CD4-positive, alpha-beta T cell treated with Interleukin-1 beta for 1 hour (primary cell): ENCODE measurements around the gene CA10.

Source experiments
- DNase-seq, 2 donors: peaks; one replicate each; pipeline ENCODE4 v3.0.0-alpha.2; 2020 to 2022

The CA10 gene

GRCh38 chr17:51813140-51813783 is 345.3 kb downstream of the CA10 start:
- DNase-seq: no peak

GRCh38 chr17:51807460-51807859 is 351.1 kb downstream of the CA10 start:
- no peak for DNase-seq

GRCh38 chr17:51805765-51806164 is 352.7 kb downstream of the CA10 start:
- no peak for DNase-seq

GRCh38 chr17:51805185-51805584 is 353.3 kb downstream of the CA10 start:
- no peak for DNase-seq

DNA sequence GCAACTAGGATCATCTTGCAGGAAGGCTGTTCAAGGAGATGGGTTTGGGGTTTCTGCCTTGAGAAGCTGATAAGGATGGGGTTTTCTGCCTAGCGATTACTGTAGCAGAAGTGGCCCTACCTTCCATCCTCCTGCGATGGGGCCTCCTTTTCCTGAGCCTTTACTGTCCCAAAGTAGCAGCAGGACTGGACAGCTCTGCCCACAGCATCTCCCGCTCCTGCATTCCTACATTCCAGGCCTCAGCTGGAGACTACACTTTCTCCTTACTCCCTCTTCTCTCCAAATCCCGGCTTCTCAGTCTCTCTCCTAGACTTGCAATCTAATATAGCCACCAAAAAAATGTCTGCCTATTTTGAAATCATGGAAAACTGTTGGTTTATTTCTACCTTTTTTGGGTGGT is 355.4 kb downstream of the CA10 start:
- no peak for DNase-seq

DNA sequence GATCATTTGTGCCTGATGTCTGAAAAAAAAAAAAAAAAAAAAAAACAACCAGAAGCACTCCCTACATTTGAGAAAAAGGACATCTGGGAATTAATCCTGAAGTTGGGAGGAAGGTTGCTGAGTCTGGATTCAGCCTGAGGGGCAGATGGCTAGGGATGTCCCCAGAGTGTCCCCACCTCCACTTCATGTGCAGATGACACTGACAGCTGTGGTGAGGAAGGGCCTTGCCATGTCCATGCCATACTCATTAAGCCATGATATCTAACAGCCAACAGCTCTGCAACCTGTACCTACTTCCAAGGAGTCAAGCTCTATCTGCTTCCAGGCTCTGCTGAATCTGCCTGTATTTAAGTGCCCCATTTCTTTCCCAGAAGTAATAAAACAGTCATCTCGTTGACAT is 356.0 kb downstream of the CA10 start:
- DNase-seq: no peak

DNA sequence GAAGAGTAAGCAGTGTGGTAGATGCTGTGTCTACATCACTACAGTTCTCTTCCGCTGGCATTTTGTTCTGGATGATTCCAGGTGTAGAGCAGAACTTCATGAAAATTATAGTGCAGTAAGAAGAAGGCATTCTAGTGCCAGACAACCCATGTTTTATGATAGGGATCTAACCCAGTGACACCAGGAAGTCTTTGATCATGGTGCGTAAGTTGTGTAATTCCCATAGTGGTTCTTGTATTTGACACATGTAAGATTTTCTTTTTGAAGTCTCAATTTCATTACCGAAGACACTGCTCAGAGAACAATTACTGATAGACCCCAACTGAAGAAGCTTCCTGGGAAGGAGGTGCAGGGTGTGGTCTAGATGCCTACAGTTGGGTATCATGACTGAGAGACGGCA is 356.9 kb downstream of the CA10 start:
- no peak for DNase-seq

DNA sequence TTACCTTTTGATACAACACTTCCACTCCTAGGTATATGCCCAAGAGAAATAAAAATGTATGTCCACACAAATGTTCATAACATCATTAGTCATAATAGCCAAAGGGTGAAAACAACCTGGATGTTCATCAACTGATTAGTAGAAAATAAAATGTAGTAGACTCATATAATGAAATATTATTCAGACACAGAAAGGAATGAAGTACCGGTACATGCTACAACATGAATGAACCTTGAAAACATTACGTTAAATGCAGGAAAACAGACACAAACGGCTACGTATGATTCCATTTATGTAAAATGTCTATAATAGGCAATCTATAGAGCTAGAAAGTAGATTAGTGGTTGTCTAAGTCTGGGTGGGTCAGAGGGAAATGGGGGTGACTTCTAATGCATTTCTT is 358.5 kb downstream of the CA10 start:
- no peak for DNase-seq

DNA sequence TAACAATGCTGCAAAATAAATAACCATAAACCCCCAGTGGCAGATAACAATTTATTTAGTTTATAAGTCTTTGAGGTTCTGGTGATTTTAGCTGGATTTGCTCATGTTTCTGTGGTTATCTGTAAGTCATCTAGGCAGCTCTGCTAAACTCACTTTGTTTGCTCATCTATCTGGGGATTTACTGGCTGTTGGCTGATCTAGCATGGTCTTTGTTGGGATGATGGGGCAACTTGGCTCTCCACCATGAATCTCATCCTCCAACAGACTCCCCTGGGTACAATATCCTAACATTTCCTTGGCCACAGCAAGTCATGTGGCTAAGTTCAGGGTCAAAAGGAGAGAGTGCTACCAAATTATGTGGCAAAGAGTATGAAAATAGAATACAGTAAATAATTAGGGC is 359.3 kb downstream of the CA10 start:
- DNase-seq: no peak

DNA sequence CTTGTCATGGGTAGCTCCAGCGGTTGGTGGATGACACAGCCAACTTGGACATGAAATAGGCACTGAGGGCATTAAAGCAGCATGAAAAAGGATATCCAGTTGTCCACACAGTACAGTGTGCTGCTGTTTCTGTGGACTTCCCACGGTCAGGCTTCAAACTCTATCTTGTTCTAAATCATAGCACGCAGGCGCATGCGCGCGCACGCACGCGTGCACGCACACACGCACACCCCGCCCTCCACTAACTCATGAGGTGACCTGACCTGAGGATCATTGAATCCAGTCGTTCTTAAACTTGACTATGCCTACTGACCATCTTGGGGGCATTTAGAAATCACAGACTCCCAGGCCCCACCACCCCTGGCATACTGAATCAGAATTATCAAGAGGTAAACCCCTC is 361.4 kb downstream of the CA10 start:
- DNase-seq: no peak

DNA sequence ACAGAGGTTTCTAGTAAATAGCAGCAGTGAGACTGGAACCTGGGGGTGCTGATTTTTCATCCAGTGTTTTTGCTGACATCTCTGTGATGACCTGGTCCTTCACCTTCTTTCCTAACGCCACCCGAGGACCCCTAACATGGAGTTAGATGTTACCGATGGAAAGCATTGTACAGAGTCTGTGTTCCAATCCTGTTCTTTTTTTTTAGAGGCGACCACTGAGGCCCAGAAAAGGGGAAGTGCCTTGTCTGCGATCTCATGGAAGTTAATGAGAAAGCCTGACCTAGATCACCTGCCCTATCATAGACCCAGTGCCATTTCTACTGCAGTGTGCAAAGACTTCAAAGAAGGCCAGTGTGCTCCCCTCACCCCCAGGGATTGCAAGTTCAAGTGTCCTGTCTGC is 362.5 kb downstream of the CA10 start:
- no peak for DNase-seq

DNA sequence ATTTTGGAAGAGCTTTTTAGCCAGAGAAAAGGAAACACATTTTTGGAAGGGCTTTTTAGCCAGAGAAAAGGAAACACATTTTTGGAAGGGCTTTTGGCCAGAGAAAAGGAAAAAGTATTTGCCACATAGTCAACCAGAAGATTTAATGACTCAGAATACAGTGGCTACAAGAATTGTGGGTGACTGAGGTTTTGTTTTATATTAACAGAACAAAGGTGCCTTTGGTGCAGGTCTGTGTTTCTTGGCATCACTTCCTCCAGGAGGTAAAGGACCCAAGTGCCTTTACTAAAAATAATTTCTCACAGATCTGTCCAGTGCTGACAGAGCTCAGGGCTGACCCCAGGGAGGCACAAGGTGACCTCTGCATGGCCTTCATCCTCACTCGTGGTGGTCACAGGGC is 363.1 kb downstream of the CA10 start:
- DNase-seq: no peak

- DNase-seq: no peak
Measured at GRCh38 chr17:51794466-51794865, 364.0 kb downstream of the CA10 start.

DNA sequence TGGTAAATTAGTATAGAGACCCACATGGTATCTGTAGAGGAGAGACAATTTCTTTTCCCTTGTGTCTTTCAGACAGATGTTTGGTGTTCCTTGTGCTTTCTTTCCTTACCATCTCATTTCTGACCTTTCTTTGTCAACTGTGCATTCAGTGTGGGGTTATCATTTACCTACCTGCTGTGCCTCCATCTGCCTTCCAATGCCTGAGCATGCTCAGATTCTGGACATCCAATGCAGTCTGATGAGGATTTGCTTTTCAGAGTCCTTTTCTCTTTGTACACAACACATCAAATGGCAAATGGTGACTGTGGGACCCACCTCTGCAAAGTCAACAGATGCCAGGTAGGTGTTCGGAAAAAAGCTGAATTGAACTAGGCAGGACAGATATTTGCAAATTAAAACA is 364.8 kb downstream of the CA10 start:
- DNase-seq: no peak

- DNase-seq: no peak
Measured at GRCh38 chr17:51778842-51779241, 379.7 kb downstream of the CA10 start.

DNA sequence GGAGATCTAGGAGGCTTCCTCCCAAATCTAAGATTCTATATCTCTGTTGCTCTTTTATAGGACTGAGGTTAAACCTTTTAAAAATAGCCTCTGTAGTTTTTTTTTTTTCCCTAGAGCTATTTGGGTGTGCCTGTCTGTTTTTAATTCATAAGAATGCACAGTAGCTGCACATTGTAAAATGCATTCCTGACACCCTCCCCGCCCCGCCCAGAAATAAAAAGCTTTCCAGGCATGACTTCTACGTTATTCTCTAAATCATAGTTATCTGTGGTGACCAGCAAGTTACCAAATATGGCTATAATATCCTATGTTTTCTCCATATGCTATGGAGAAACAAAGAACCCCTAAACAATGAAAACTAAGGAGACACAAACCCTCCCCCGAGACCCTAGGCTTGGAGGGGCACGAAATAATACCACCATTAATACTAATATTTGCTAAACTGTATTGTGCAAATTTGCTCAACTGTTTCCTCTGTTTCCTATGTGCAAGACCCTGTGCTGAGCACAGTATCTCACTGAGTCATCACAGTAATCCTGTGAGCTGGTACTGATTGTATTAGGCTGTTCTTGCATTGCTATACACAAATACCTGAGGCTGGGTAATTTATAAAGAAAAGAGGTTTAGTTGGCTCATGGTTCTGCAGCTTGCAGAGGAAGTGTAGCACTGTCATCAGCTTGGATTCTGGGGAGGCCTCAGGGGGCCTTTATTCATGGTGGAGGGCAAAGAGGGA is 388.3 kb downstream of the CA10 start:
- no peak for DNase-seq

GRCh38 chr17:51769231-51769630 is 389.3 kb downstream of the CA10 start:
- DNase-seq: no peak

- DNase-seq: no peak
Measured at GRCh38 chr17:51768706-51769105, 389.8 kb downstream of the CA10 start.

DNA sequence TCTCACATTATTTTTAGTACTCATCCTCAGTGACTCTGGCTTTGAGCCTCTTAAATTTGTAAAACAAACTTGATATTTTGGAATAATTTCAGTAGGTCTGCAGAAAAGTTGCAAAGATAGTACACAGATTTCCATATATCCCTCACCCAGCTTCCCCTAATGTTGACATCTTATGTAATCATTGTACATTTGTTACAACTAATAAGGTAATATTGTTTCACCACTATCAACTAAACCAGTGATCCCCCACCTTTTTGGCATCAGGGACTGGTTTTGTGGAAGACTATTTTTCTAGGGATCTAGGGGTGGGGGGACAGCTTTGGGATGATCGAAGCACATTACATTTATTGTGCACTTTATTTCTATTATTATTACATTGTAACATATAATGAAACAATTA is 391.2 kb downstream of the CA10 start:
- no peak for DNase-seq

GRCh38 chr17:51765282-51766135 is 393.0 kb downstream of the CA10 start:
- no peak for DNase-seq

- DNase-seq: peak; percentile 2 to 31
Measured at GRCh38 chr17:51764387-51764971, 394.0 kb downstream of the CA10 start.

GRCh38 chr17:51763058-51763457 is 395.5 kb downstream of the CA10 start:
- DNase-seq: no peak

DNA sequence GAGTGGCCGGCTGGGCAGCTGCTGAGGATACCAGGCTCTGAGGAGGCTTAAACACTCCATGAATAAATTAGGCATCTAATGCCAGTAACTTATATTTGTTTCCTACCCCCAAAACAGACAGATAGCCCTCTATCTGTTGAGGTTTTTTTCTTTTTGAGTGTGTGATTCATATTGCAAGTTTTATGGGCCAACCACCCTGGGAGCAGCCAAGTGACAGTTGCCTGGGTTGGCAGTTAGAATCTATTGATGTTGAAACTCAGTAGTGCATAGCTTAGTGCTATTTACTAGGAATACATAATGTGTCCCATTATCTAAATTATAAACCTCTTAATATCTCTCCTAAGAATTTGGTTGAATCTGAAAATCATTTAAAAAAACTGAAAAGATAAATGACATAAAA is 397.4 kb downstream of the CA10 start:
- no peak for DNase-seq

GRCh38 chr17:51759260-51759659 is 399.3 kb downstream of the CA10 start:
- DNase-seq: no peak
